Glomerular endothelial cell (primary cell): ENCODE measurements around the gene ATP2B2. TPM values are rescaled to one million over a fixed set of nuclear protein-coding genes. Genes with fewer than 3 reads are reported as not detected.

ENCODE experiments used
- DNase-seq: peaks from one replicate; pipeline ENCODE4 v3.0.0-alpha.2; 2011; ENCODE audit warnings: low read depth, low spot score; ENCODE audit errors: extremely low read depth
- total RNA-seq: library from RNA; depleted of rRNA; stranded (reverse); fragments of >200 nt; gene quantifications from 2 replicates; pipeline ENCODE4 v1.2.3, GENCODE V29; 2015

ATP2B2 gene
- total RNA-seq, 1 donor from 2014 or later, result not detected

DNA sequence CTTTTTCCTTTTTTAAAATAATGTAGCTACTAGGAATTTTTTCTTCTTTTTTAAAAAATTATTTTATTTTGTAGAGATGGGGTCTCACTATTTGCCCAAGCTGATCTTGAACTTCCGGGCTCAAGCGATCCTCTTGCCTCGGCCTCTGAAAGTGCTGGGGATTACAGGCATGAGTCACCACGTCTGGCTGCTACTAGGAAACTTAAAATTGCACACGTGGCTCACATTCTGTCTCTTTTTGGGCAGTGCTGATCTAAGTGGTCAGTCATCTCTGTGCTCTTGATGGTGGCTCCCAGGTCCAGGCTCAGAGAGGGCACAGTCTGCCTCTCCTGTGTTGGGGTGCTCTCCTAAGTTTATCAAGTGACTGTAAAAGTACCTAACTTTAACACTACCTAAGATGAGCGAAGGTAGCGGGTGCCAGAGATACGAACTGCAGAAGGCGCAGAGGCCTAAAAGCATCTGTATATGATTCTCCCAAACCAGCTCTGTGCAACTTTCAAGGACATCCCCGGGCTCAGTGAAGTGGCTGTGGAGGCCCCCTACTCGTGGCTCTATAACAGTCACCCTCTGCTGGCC lies 131.6 kb downstream of the ATP2B2 start:
- DNase-seq, result no peak

DNA sequence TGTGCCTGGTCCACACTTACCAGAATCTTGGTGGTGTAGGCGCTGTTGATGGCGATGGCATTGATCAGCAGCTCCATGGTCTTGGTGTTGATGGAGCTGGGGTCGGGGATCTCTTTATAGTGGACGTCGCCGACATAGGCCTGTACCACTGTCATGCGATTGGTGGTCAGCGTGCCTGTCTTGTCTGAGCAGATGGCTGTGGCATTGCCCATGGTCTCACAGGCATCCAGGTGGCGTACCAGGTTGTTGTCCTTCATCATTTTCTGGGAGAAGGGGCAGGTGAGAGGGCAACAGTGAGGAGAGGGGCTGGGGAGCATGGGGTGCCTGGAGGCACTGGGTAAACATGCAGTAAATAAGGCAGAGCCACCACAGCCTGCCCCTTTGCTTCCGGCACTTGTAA lies 133.6 kb downstream of the ATP2B2 start:
- DNase-seq, result no peak

DNA sequence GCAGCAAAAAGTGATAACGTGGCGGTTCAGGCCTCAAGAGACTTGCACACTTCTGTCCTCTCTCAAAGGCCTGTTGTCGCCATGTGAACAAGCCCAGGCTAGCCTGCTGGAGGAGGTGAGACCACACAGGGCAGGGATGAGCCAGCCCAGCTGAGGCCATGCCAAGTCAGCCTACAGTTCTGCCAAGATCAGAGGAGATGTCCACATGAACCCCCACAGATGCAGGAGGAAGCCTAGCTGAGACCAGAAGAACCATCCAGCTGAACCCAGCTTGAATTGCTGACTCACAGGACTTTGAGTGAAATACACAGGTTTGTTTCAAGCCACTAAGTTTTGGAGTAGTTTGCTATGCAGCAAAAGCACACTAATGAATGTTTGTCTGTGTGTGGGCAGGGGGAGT lies 134.2 kb downstream of the ATP2B2 start:
- DNase-seq, result no peak

DNA sequence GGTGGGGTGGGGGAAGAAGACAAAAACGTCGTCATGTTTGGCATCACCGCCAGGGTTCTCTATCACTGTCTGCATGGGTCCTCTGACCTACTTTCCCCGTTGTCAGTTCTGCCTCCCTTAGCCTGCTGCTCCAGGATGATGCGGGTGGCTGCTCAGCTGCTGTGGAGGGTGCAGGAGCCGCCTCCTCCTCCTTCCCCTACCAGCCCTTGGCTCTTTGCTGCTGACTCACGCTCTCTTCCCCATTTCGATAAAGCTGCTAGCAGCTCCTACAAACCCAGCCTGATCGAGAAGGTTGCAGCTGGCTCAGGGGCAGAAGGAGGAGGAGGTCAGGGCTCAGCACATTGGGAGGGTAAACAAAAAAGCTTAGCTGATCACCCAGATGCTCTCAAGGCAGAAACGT lies 135.0 kb downstream of the ATP2B2 start:
- DNase-seq, result no peak

DNA sequence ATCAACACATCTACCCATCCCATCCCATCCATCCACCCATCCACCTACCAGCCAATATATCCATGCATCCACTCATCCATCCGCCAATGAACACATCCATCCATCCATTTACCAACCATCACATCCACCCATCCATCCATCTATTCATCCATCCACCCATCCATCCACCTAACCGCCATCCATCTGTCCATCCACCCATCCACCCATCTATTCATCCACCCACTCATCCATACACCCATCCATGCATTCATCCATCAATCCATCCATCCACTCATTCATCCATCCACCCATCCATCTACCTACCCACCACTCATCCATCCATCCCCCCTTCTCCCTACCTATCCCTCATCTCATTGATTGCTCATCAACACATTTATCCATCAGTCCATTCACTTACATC lies 136.9 kb downstream of the ATP2B2 start:
- DNase-seq, result no peak

DNA sequence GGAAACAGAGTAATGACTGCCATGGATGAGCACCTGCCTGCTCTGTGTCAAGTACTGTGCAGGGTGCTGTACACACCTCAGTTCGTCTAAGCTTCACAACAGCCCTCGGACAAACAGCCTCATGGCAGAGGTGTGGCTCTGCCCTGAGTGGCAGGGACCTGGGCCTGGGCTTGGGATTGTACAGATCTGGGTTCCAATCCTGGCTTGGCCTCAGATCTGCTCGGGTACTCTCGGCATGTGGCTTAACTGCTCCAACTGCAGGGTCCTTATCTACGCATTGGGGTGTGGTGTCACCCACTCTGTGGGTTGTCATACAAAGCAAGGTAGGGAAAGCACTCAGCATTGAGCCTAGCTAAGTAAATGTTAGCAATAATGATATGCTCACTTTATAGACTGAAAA lies 137.9 kb downstream of the ATP2B2 start:
- no peak for DNase-seq

DNA sequence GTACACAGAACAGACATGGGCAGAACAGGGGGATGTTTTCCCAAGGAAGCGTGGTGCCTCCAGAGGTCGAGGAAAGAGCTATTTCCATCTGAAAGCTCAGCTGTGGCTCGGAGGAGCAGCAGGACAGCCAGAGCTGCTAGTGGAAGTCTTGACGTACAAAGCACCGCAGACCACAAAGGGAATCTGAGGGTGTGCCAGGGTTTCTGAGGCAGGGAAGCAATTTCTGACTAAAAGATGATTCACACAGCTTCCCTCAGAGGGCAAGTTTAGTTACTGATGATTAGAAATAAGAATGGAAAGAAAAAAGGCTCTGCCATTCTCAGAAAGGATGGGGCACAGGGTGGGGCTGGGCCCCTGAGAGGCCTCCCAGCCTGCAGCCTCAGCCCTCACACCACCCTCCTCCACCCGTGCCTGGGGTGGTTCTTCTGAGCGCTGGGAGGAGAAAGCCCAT lies 138.7 kb downstream of the ATP2B2 start:
- no peak for DNase-seq

DNA sequence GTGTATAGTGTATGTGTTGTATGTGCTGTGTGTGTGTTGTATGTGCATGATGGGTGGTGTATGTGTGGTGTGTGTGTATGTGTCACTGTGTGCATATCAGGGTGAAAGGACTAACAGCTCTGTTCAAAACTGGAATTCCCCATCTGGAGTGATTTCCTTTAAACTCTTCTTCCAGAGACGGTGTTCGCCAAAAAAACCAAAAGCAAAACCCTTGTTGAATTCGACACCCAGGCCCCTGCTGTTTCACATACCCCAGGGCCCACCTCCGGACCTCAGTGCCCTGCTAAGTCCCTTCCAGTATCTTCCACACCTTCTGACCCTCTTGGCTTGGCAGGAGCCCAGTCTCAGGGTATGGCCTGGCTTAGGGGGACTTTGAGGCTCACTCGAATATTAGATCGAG lies 139.6 kb downstream of the ATP2B2 start:
- no peak for DNase-seq

DNA sequence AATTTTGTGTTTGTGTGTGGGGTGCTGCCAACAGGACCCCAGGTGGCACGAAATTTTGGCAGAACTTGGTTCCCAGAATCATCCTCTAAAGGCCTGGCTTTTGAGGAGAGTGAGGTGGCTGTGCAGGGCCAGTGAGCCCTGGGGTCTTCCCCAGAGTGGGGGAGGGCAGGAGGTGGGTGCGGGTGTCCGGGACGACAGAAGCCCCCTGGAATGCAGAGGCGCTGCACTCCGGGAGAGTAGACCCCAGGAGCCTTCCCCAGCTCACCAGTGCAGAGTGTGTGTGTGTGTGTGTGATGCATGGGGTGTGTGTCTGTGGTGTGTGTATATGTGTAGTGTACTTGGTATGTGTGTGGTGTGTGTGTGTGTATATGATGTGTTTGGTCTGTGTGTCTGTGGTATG lies 140.1 kb downstream of the ATP2B2 start:
- DNase-seq, result no peak

DNA sequence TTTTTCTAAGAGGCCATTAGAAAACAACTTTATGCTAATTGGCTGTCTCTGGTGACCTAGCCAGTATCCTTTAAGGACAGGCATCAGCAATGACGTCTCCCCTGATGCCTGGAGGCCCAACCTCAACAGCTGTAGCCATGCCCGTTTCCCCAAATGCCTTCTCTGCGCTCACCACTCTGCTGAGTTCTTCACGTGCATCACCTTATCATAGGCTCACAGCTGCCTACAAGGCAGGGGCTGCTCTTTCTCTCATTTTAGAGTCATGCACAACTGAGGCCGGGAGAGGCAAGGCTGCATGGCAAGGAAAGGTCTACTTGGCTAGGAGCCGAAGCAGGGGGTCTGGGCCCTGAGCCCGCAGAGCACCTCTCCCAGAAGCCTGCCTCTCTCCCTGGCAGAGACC lies 140.6 kb downstream of the ATP2B2 start:
- no peak for DNase-seq

DNA sequence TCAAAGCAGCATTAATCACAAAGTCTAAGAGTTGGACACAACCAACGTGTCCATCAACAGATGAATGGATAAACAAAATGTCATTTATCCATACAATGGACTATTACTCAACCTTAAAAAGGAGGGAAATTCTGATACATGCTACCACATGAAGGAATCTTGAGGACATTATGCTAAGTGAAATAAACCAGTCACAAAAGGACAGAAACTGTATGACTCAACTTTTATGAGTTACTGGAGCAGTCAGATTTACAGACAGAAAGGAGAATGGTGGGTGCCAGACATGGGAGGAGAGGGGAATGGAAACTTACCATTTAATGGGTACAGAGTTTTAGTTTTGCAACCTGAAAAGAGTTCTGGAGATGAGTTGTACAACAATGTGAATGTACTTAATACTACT lies 141.5 kb downstream of the ATP2B2 start:
- no peak for DNase-seq

DNA sequence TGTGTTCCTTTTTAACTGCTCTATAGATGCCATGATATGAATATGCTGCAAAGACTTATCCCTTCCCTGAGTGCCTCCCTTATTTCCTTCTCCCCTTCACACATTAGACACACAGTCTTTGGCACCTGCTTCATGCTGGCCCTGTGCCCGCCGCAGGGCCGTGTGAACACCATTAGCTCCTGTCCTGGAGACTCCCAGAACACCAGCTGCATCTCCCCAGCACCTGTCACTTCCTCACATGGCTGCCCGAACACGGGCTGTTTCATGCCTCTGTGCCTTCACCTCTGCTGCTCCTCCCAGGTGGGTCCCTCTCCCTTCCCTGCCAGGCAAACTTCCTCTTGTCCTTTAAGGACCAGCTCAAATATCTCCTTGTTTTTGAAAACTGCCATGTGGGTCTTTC lies 144.0 kb downstream of the ATP2B2 start:
- no peak for DNase-seq

DNA sequence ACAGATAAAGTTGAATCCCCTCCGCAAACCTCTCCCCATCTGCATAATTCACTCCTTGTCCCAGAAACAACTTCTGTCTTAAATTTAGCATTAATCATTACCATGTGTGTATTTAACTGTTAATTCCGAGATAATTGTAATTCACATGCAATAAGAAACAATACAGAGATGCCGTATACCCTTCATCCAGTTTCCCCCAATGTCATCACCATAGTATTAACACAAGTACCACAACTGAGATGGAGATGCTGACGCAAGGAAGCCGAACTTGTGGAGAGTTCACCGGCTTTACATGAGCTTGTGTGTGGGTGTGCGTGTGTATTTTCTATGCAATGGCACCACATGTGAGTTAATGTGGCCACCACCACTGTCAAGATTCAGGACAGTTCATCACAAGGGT lies 144.9 kb downstream of the ATP2B2 start:
- no peak for DNase-seq

DNA sequence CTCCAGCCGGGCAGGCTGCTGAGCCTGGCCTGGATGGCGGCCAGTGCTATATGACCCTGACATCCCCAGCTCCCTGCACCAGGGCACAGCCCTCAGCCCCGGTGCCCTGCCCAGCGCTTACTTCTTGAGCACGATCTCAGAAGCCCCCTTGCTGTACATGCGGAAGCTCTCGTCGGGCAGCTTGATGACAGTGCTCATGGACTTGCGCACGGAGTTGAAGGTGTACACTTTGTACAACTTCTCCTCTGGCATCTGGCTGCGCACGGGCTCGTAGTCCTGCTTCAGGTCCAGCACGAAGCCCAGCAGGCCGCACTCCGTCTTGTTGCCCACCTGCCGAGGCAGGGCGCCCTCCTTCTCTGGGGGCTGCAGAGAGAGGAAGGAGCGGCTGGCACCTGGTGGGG lies 145.6 kb downstream of the ATP2B2 start:
- no peak for DNase-seq

DNA sequence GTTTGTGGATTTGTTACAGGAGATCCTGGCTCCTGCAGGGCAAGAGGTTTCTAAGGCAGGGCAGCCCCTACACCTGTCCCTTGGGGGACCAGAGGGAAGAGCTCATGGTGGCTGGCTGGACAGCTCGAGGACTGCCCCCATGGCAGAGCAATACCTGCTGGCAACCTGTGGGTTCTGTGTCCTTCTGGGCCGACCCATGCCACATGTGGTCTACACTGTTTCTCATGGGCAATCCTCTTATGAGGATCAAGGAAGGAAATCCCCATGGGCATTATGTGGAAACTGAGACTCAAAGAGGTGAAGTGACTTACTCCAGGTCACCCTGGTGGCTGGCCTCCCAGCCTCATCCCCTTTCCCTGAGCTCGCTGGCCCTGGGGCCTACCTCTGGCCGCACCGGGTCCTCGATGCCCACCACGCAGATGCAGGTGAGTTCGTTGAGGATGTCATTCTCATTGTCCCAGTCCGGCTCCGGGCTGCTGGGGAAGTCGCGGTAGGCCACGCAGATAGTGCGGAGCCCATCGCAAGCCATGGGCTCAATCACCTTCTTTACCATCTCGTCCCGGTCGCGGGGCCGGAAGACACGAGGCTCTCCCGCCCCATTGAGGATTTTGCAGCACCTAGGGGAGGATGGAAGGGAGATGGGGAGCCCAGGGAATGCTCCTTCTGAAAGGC lies 146.9 kb downstream of the ATP2B2 start:
- DNase-seq, result no peak

DNA sequence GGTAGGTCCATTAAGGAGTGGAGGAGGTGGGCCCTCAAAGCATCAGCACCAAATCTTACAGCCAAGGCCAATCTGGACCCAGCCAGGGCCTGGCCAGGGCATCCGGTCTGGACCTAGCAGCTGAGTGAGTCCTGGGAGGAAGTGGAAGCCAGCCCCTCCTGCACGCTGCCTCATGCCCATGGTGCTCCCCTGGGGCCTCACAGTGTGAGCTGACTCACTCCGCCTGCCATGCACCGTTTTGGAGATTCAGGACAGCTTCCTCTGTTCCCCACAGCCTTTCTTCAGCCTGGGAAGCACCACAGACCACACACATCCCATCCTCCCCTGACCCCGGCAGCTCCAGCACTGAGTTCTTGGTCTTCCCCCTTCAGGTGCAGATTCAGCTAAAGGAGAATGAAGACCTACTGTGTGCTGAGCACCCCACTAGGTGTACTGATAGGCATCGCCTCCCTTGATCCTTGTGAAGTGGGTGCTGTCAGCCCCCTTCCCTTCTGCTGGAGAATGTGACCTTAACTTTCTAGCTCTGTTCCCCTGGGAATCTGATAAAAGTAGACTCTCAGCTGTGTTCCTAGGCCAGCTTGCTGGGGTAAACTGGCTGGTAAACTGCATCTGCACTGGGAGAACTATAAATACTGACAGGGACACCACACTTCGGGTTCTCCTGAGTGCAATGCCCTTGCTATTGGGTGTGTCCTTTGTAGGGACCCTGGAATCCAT lies 147.6 kb downstream of the ATP2B2 start:
- DNase-seq, result no peak

DNA sequence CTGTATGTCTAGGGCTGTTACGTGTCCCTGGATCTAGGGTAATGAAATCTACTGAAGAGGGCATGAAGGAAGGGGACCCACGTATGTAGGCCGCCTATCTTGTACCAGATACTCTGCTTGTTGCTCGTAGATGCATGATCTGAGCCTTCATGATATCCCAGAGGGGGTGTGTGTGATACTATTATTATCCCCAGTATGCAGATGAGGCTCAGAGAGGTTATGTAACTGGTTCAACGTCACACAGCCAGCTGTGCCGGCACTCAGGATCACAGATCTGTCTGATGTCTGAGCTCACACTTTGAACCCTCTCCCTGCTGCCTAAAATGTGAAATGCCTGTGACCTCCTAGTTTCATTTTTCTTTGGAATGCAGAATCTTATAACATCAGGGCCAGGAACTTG lies 148.3 kb downstream of the ATP2B2 start:
- DNase-seq, result no peak

DNA sequence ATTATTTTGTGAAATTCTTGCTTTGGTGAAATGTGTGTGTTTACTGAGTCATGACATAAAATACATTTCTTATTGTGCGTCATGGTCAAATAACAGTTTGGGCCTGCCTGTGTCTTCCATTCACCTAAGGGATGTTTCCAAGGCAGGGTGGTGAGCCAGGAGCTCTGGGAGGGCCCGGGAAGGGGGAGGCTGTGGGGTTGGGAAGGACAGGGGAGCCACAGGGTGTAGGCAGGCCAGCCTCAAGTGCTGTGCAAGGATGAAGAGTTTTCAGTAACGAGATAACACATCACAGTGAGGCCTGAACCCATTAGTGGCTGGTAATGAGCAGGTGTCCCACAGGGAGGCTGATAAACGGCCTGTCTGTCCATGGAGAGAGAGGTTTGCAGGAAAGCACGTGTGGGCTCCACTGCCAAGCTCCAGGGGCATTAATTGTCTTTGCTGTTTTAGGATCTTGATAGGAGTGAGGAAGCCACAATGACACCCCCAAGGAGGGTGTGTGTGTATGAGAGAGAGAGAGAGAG lies 148.9 kb downstream of the ATP2B2 start:
- no peak for DNase-seq

DNA sequence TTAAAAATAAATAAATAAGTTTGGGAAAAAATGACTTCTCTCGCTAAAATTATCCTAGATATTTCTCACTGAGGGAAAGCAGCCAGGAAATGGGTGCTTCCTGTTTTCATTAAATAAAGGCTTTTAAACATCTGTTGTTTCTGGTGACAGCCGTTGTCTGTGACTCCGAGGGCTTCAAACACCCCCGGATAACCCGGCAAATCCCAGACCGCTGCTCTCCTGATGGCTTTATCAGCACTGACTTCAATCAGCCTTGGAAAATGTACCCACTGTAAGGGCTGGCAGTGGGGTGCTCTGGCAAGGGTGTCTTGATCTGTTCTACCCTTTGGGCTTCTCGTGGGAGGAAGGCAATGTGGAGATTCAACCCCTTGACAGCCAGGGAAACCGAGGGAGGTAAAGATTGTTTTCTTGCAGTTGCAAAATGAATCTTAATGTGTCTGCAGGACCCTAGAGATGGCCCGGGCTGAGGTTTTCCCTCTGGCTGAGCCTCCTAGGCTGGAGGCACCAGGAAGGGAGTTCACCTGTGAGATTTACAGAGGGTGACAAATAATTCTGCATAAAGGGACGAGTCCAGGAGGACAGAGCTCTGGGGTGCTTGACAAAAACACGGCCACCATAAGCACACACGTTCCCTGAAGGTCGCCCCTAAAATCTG lies 150.9 kb downstream of the ATP2B2 start:
- DNase-seq, result no peak

DNA sequence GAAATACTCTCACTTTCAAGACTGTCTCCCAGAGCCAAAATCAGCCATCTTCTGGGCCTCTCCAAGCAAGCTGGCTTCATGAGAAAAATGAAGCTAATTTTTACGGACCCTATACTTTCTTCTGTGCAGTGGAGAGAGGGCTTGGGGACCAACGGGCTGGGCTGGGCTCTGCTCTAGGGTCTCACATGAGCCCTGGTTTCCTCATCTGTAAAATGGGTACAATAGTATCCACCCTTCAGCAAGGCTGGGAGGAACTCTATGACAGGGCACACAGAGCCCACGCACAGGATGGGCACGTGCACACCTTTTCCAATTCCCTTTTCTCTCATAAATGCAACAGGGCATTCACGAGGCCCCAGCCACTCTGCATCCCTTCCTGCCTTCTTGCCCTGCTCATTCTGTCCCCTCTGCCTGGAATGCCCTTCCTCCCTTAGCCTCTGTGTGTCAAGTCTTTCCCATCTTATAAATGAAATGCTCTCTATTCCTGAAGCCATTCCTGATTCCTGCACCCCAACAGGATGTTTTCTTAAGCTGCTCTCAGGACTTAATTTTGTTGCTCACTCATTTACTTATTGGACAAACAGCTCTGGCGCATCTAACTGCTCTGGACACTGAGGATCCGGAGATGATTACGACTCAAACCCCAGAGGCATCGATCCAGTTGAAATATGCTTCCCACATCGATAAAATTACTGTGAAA lies 151.6 kb downstream of the ATP2B2 start:
- no peak for DNase-seq

DNA sequence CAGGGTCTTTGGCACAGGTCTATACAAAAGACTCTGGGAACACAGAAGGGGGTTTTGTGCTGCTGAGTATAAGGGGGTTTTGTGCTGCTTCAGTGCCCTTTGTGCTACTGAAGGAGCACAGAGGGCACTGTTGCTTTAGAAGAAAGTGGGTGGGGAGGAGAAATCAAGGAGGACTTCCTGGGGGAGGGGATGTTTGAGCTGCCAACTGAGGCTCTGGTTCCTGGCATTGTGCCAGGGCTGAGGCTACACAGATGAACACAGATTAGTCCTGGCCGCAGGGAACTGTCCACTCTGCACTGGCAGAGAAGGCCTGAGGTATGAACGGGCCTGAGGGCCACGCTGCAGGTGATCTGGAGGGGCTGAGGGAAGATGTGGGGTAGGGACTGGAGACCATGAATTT lies 152.2 kb downstream of the ATP2B2 start:
- DNase-seq, result no peak
